K562 (cell line): Measurements from ENCODE around the gene RTBDN. TPM values are rescaled to one million over a fixed set of nuclear protein-coding genes. Genes with fewer than 3 reads are reported as not detected.

Source experiments
- ARHGAP35 ChIP-seq: fragments of 450-650 bp; IDR thresholded peaks from 2 replicates; pipeline ENCODE4 v1.6.1; 2018; ENCODE audit not compliant: partially characterized antibody
- BRCA1 ChIP-seq, 2 experiments: fragments of 450-650 bp in 1 of 2; sonication (generic) in 1 of 2; formaldehyde crosslinking in 1 of 2; IDR thresholded peaks; 2 replicates each; pipeline versions ENCODE4 v1.5.0 to v1.6.1; 2017 to 2020; ENCODE audit warnings: mild to moderate bottlenecking in 1 of 2, missing genetic modification reagents in 1 of 2
- CAMTA2 ChIP-seq: fragments of 250-450 bp; sonication (Bioruptor Pico); conservative IDR thresholded peaks from 2 replicates; pipeline ENCODE4 v1.5.1; 2022
- CBX1 ChIP-seq: sonication (generic); IDR thresholded peaks from 2 replicates; pipeline ENCODE4 v1.6.1; 2016; ENCODE audit warnings: antibody characterized with exemption, low read depth, mild to moderate bottlenecking
- CCNT2 ChIP-seq: IDR thresholded peaks from 2 replicates; pipeline ENCODE4 v1.6.1; 2011; ENCODE audit warnings: borderline replicate concordance, low read depth, mild to moderate bottlenecking, moderate library complexity, mixed read lengths, low read length; ENCODE audit not compliant: insufficient read length; ENCODE audit errors: extremely low read depth
- DPF2 ChIP-seq: fragments of 450-650 bp; IDR thresholded peaks from 2 replicates; pipeline ENCODE4 v1.6.1; 2016
- ESRRB ChIP-seq: fragments of 250-450 bp; sonication (Bioruptor Pico); IDR thresholded peaks from 2 replicates; pipeline ENCODE4 v1.5.0; 2020; ENCODE audit warnings: mild to moderate bottlenecking, moderate library complexity, borderline replicate concordance
- FOXA3 ChIP-seq, 2 experiments: fragments of 450-650 bp in 1 of 2; sonication (generic) in 1 of 2; formaldehyde crosslinking; IDR thresholded peaks in 1 of 2; conservative IDR thresholded peaks in 1 of 2; 2 replicates each; pipeline versions ENCODE4 v1.4.0 to v1.8.0; 2020 to 2022; ENCODE audit warnings: mild to moderate bottlenecking in 2 of 2, missing genetic modification reagents in 1 of 2
- HOXB6 ChIP-seq: fragments of 250-450 bp; sonication (Bioruptor Pico); IDR thresholded peaks from 2 replicates; pipeline ENCODE4 v1.5.1; 2022; ENCODE audit warnings: mild to moderate bottlenecking, borderline replicate concordance
- JUNB ChIP-seq: fragments of 450-650 bp; formaldehyde crosslinking; conservative IDR thresholded peaks from 2 replicates; pipeline ENCODE4 v1.4.0; 2020; ENCODE audit warnings: mild to moderate bottlenecking
- KDM5B ChIP-seq: fragments of 200-600 bp; sonication (generic); IDR thresholded peaks from 2 replicates; pipeline ENCODE4 v1.6.1; 2012; ENCODE audit warnings: low read depth, mild to moderate bottlenecking, moderate library complexity, low read length, control low read depth, inconsistent platforms; ENCODE audit not compliant: insufficient replicate concordance
- LEF1 ChIP-seq: fragments of 450-650 bp; IDR thresholded peaks from 2 replicates; pipeline ENCODE4 v1.6.1; 2016; ENCODE audit warnings: mild to moderate bottlenecking
- PHF20 ChIP-seq: fragments of 450-650 bp; IDR thresholded peaks from 2 replicates; pipeline ENCODE4 v1.6.1; 2018; ENCODE audit not compliant: partially characterized antibody
- TCF7 ChIP-seq: sonication (generic); IDR thresholded peaks from 2 replicates; pipeline ENCODE4 v1.6.1; 2016; ENCODE audit warnings: antibody characterized with exemption, borderline replicate concordance
- WHSC1 ChIP-seq: IDR thresholded peaks from one replicate; pipeline ENCODE4 v1.6.1; 2012; ENCODE audit warnings: low read length, control low read depth, inconsistent platforms
- ZNF140 ChIP-seq: fragments of 250-450 bp; sonication (Bioruptor Pico); IDR thresholded peaks from 2 replicates; pipeline ENCODE4 v1.8.0; 2021; ENCODE audit warnings: moderate library complexity, mild to moderate bottlenecking, inconsistent platforms
- ZNF436 ChIP-seq: fragments of 250-450, 450-650 bp; sonication (Bioruptor Pico); formaldehyde crosslinking; IDR thresholded peaks from 2 replicates; pipeline ENCODE4 v1.7.0; 2020; ENCODE audit warnings: mild to moderate bottlenecking
- polyA plus RNA-seq, 8 experiments: library from polyadenylated mRNA; depleted of rRNA in 4 of 8; stranded (reverse) in 5 of 8; unstranded in 3 of 8; fragments of >200 nt; fragmentation: Nextera tagmentation in 2 of 8; fragmentation: Illumina TruSeq in 1 of 8; extraction: Ambion mirVana in 2 of 8; extraction: Trizol in 1 of 8; gene quantifications; 2 replicates each; pipeline versions ENCODE4 v1.2.1 to v1.2.3, GENCODE V29; 2011 to 2014; ENCODE audit warnings: inconsistent platforms in 1 of 8, missing spikeins in 1 of 8
- total RNA-seq, 7 experiments: library from RNA; depleted of rRNA in 6 of 7; stranded (reverse); fragments of >200 nt in 6 of 7; fragmentation: Illumina TruSeq in 2 of 7; extraction: Trizol in 2 of 7; gene quantifications; 2 replicates each; pipeline versions ENCODE4 v1.2.1 to v1.2.3, GENCODE V29; 2011 to 2021; ENCODE audit warnings: low replicate concordance in 1 of 7
- TF ChIP-seq, protein P1 (sequence below): sonication (generic); formaldehyde crosslinking; IDR thresholded peaks from 2 replicates; pipeline ENCODE4 v1.8.0; 2022; ENCODE audit warnings: mild to moderate bottlenecking, missing genetic modification reagents
- TF ChIP-seq, protein P2 (sequence below): fragments of 450-650 bp; IDR thresholded peaks from 2 replicates; pipeline ENCODE4 v1.6.1; 2018; ENCODE audit warnings: mild to moderate bottlenecking, low read depth; ENCODE audit not compliant: partially characterized antibody
- TF ChIP-seq, protein P3 (sequence below): fragments of 250-450 bp; sonication (Bioruptor Pico); IDR thresholded peaks from 2 replicates; pipeline ENCODE4 v1.5.1; 2021; ENCODE audit warnings: mild to moderate bottlenecking
- TF ChIP-seq, protein P4 (sequence below): IDR thresholded peaks from 3 replicates; pipeline ENCODE4 v1.6.1; 2011; ENCODE audit warnings: borderline replicate concordance, mild to moderate bottlenecking; ENCODE audit not compliant: insufficient read length, insufficient read depth

RTBDN gene
- total and polyA plus RNA-seq, 9 of the 15 experiments (the other 6 are each of a cell fraction or from before 2014, with no cell fraction given) = 0.20 to 2.3 (median 0.72) TPM; not detected in 1

DNA sequence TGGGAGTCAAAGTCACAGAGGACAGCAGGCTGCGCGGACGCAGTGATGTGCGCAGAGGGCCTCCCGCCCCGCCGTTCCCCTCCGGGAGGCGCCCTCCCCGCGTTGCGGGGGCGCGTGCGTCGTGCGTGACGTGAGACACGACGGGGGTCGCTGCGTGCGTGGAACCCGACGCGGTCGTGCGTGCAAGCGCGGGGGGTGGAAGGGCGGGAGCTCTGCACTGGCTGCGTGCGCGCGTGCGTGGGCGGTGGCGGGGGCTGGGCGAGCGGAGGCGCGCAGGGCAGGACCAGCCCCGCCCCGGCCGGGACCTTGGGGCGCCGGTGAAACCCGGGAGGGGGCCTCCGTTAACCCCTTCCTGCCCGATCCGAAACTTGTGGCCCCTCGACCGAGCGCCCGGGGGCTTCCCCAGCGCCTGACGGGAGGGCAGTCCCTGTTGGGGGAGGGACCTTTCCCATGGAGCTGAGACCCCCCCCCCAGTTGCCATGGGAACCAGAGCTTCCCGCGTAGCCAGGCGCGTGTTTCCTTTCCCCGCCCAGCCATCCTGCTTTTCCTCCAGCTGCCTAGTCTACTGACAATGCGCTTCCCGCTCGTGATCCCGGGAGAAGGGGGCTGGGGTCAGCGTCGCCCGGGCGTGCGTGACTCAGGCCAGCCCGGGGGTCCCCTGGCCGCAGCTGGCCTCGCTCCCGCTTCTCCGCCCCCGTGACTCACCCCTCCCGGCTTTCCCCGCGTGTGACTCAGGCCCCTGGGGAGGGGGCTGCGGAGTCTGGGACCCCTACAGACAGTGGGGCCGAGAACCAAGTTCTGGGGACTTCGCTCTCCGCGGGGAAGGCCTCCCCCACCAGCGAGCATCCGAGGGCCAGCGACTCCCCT, 51.7 kb downstream of the RTBDN start (continued):
- TF ChIP-seq BRCA1 (IDR thresholded peaks at IDR 0.05) = no peak
- no peak for TF ChIP-seq BRCA1 (CRISPR knock-in tag; IDR thresholded peaks at IDR 0.05)
- TF ChIP-seq LEF1 = peak; percentile 28; the same call in 1 of the 2 replicates
- TF ChIP-seq, protein P1, sequence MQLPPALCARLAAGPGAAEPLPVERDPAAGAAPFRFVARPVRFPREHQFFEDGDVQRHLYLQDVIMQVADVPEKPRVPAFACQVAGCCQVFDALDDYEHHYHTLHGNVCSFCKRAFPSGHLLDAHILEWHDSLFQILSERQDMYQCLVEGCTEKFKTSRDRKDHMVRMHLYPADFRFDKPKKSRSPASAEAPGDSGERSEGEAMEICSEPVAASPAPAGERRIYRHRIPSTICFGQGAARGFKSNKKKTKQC (CRISPR knock-in tag) = peak; percentile 24; the same call in 1 of the 2 replicates
- no peak for TF ChIP-seq HOXB6
- TF ChIP-seq CCNT2 = peak; percentile 96
- 0 out of 2 replicates have a peak, but pooled peaks have one; percentile 21 for TF ChIP-seq JUNB (CRISPR knock-in tag)
- 0 out of 2 replicates have a peak, but pooled peaks have one; percentile 45 for TF ChIP-seq CBX1
- TF ChIP-seq DPF2 = peak; percentile 43; the same call in 1 of the 2 replicates
- no peak for TF ChIP-seq WHSC1
- TF ChIP-seq, protein P2, sequence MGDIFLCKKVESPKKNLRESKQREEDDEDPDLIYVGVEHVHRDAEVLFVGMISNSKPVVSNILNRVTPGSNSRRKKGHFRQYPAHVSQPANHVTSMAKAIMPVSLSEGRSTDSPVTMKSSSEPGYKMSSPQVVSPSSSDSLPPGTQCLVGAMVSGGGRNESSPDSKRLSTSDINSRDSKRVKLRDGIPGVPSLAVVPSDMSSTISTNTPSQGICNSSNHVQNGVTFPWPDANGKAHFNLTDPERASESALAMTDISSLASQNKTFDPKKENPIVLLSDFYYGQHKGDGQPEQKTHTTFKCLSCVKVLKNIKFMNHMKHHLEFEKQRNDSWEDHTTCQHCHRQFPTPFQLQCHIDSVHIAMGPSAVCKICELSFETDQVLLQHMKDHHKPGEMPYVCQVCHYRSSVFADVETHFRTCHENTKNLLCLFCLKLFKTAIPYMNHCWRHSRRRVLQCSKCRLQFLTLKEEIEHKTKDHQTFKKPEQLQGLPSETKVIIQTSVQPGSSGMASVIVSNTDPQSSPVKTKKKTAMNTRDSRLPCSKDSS = no peak
- no peak for TF ChIP-seq ZNF140 (CRISPR knock-in tag)
- peak in 1 of 2 experiments; percentile 13; a peak in 1 of 4 replicates for TF ChIP-seq FOXA3 (CRISPR knock-in tag; conservative IDR thresholded peaks at IDR 0.05 in 1 of 2, IDR thresholded peaks at IDR 0.05 in 1 of 2)
- TF ChIP-seq ZNF436 (CRISPR knock-in tag) = no peak
- peak; percentile 6 for TF ChIP-seq KDM5B
- TF ChIP-seq, protein P3, sequence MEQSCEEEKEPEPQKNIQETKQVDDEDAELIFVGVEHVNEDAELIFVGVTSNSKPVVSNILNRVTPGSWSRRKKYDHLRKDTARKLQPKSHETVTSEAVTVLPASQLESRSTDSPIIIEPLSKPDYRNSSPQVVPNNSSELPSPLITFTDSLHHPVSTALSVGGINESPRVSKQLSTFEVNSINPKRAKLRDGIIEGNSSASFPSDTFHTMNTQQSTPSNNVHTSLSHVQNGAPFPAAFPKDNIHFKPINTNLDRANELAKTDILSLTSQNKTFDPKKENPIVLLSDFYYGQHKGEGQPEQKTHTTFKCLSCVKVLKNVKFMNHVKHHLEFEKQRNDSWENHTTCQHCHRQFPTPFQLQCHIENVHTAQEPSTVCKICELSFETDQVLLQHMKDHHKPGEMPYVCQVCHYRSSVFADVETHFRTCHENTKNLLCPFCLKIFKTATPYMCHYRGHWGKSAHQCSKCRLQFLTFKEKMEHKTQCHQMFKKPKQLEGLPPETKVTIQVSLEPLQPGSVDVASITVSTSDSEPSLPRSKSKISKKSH = no peak
- 0 out of 2 replicates have a peak, but pooled peaks have one; percentile 31 for TF ChIP-seq CAMTA2 (CRISPR knock-in tag)
- TF ChIP-seq PHF20 = no peak
- no peak for TF ChIP-seq ARHGAP35
- TF ChIP-seq ESRRB = no peak
- no peak for TF ChIP-seq TCF7
- TF ChIP-seq, protein P4, sequence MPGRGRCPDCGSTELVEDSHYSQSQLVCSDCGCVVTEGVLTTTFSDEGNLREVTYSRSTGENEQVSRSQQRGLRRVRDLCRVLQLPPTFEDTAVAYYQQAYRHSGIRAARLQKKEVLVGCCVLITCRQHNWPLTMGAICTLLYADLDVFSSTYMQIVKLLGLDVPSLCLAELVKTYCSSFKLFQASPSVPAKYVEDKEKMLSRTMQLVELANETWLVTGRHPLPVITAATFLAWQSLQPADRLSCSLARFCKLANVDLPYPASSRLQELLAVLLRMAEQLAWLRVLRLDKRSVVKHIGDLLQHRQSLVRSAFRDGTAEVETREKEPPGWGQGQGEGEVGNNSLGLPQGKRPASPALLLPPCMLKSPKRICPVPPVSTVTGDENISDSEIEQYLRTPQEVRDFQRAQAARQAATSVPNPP = no peak
